ENCODE results near the gene SMPD3.

SMPD3 gene

GRCh38 chr16:68401871-68402747, 46.2 kb downstream of the SMPD3 start:
- Mint-ChIP-seq H3K27ac (peak overlapping the region; percentile 8), H3K4me3 (no peak overlapping the region), H3K4me1 (peaks cover 20% of the 10 kb centered on the region), H3K27me3 (peaks cover 68% of the 10 kb centered on the region), H3K9me3 (no peaks in the 10 kb centered on the region), H3K36me3 (no peaks in the 10 kb centered on the region)
- no peak for DNase-seq
- CTCF ChIA-PET, result no interaction called here

GRCh38 chr16:68400924-68401460, 47.3 kb downstream of the SMPD3 start:
- peaks cover 28% of the 10 kb centered on the region for H3K4me1 Mint-ChIP-seq
- no peak overlapping the region for H3K4me3 Mint-ChIP-seq
- no peaks in the 10 kb centered on the region for H3K36me3 Mint-ChIP-seq
- peak; percentile 38 for DNase-seq
- no peaks in the 10 kb centered on the region for H3K9me3 Mint-ChIP-seq
- no peak overlapping the region for H3K27ac Mint-ChIP-seq
- peaks cover 65% of the 10 kb centered on the region for H3K27me3 Mint-ChIP-seq
- CTCF ChIA-PET, result interaction anchor here (0.6 to 1.2 kb wide), 3 partner anchors 17 to 109 kb away, joined by 3 to 5 read pairs (median 4); no protein-coding TSS in a partner anchor

- Mint-ChIP-seq H3K27me3 (peaks cover 62% of the 10 kb centered on the region), H3K9me3 (no peaks in the 10 kb centered on the region), H3K4me3 (no peak overlapping the region), H3K27ac (no peak overlapping the region), H3K4me1 (peaks cover 28% of the 10 kb centered on the region), H3K36me3 (no peaks in the 10 kb centered on the region)
- CTCF ChIA-PET, result interaction anchor here (0.7 to 1.2 kb wide), 3 partner anchors 43 to 138 kb away, joined by 3 to 5 read pairs (median 4); no protein-coding TSS in a partner anchor
- no peak for DNase-seq
Measured at GRCh38 chr16:68400083-68400923, 48.0 kb downstream of the SMPD3 start.

- Mint-ChIP-seq H3K27me3 (peaks cover 61% of the 10 kb centered on the region), H3K9me3 (no peaks in the 10 kb centered on the region), H3K4me3 (no peak overlapping the region), H3K27ac (no peak overlapping the region), H3K36me3 (no peaks in the 10 kb centered on the region), H3K4me1 (peaks cover 28% of the 10 kb centered on the region)
- CTCF ChIA-PET, result interaction anchor here (1.0 to 6.2 kb wide), 2 partner anchors 111 to 121 kb away, joined by 3 to 48 read pairs; no protein-coding TSS in a partner anchor
- DNase-seq, result peak; percentile 7
Measured at GRCh38 chr16:68399456-68399855, 48.9 kb downstream of the SMPD3 start.

- no peak overlapping the region for H3K4me3 Mint-ChIP-seq
Measured at GRCh38 chr16:68397710-68398201, 50.6 kb downstream of the SMPD3 start.

GRCh38 chr16:68396481-68396880, 51.8 kb downstream of the SMPD3 start:
- CTCF ChIA-PET, result interaction anchor here (0.7 to 6.2 kb wide), 21 partner anchors 11 to 125 kb away, joined by 3 to 48 read pairs (median 5); no protein-coding TSS in a partner anchor
- peaks cover 28% of the 10 kb centered on the region for H3K4me1 Mint-ChIP-seq
- H3K27ac Mint-ChIP-seq, result peak overlapping the region; percentile 22
- no peaks in the 10 kb centered on the region for H3K36me3 Mint-ChIP-seq
- no peak overlapping the region for H3K4me3 Mint-ChIP-seq
- peak; percentile 69 for DNase-seq
- H3K27me3 Mint-ChIP-seq, result peaks cover 60% of the 10 kb centered on the region
- no peaks in the 10 kb centered on the region for H3K9me3 Mint-ChIP-seq

More at GRCh38 chr16:68397710-68398201, 50.6 kb downstream of the SMPD3 start:
- Mint-ChIP-seq H3K27me3 (peaks cover 63% of the 10 kb centered on the region), H3K36me3 (no peaks in the 10 kb centered on the region), H3K27ac (no peak overlapping the region), H3K9me3 (no peaks in the 10 kb centered on the region), H3K4me1 (peaks cover 28% of the 10 kb centered on the region)
- CTCF ChIA-PET, result interaction anchor here (0.6 to 6.2 kb wide), 10 partner anchors 9 to 113 kb away, joined by 3 to 48 read pairs (median 8); no protein-coding TSS in a partner anchor
- no peak for DNase-seq

GRCh38 chr16:68395815-68396214, 52.5 kb downstream of the SMPD3 start:
- H3K4me1 Mint-ChIP-seq, result peaks cover 21% of the 10 kb centered on the region
- H3K27ac Mint-ChIP-seq, result no peak overlapping the region
- H3K36me3 Mint-ChIP-seq, result no peaks in the 10 kb centered on the region
- H3K4me3 Mint-ChIP-seq, result no peak overlapping the region
- H3K9me3 Mint-ChIP-seq, result no peaks in the 10 kb centered on the region
- no peak for DNase-seq
- peaks cover 59% of the 10 kb centered on the region for H3K27me3 Mint-ChIP-seq
- CTCF ChIA-PET, result interaction anchor here (0.7 to 6.2 kb wide), 14 partner anchors 11 to 125 kb away, joined by 3 to 48 read pairs (median 8); no protein-coding TSS in a partner anchor

- Mint-ChIP-seq H3K27me3 (peaks cover 61% of the 10 kb centered on the region), H3K36me3 (no peaks in the 10 kb centered on the region), H3K4me3 (no peak overlapping the region), H3K9me3 (no peaks in the 10 kb centered on the region), H3K4me1 (peaks cover 16% of the 10 kb centered on the region), H3K27ac (no peak overlapping the region)
- CTCF ChIA-PET, result interaction anchor here (0.6 to 6.2 kb wide), 14 partner anchors 12 to 306 kb away, joined by 3 to 48 read pairs (median 6); no protein-coding TSS in a partner anchor
- no peak for DNase-seq
Measured at GRCh38 chr16:68395167-68395786, 53.0 kb downstream of the SMPD3 start.

- DNase-seq, result no peak
- Mint-ChIP-seq H3K27me3 (peaks cover 71% of the 10 kb centered on the region), H3K4me3 (no peak overlapping the region), H3K36me3 (no peaks in the 10 kb centered on the region), H3K9me3 (no peaks in the 10 kb centered on the region), H3K4me1 (peaks cover 13% of the 10 kb centered on the region), H3K27ac (no peak overlapping the region)
- CTCF ChIA-PET, result interaction anchor here (1.5 to 6.2 kb wide), 4 partner anchors 11 to 118 kb away, joined by 4 to 48 read pairs (median 4); no protein-coding TSS in a partner anchor
Measured at GRCh38 chr16:68393333-68393732, 55.0 kb downstream of the SMPD3 start.

GRCh38 chr16:68389750-68390371, 58.4 kb downstream of the SMPD3 start:
- no peak overlapping the region for H3K4me3 Mint-ChIP-seq
- H3K36me3 Mint-ChIP-seq, result no peaks in the 10 kb centered on the region
- H3K9me3 Mint-ChIP-seq, result no peaks in the 10 kb centered on the region
- H3K27me3 Mint-ChIP-seq, result peaks cover 78% of the 10 kb centered on the region
- CTCF ChIA-PET, result interaction anchor here (0.7 to 1.1 kb wide), 3 partner anchors 34 to 131 kb away, joined by 3 read pairs; no protein-coding TSS in a partner anchor
- peaks cover 3% of the 10 kb centered on the region for H3K4me1 Mint-ChIP-seq
- no peak for DNase-seq
- H3K27ac Mint-ChIP-seq, result peak overlapping the region; percentile 29

- Mint-ChIP-seq H3K4me3 (no peak overlapping the region), H3K9me3 (no peaks in the 10 kb centered on the region), H3K27ac (no peak overlapping the region), H3K36me3 (no peaks in the 10 kb centered on the region), H3K4me1 (peaks cover 3% of the 10 kb centered on the region), H3K27me3 (peaks cover 84% of the 10 kb centered on the region)
- CTCF ChIA-PET, result no interaction called here
- no peak for DNase-seq
Measured at GRCh38 chr16:68389006-68389405, 59.3 kb downstream of the SMPD3 start.

GRCh38 chr16:68388124-68388523, 60.2 kb downstream of the SMPD3 start:
- no peak overlapping the region for H3K4me3 Mint-ChIP-seq
- peaks cover 6% of the 10 kb centered on the region for H3K4me1 Mint-ChIP-seq
- peaks cover 89% of the 10 kb centered on the region for H3K27me3 Mint-ChIP-seq
- no peak for DNase-seq
- no peak overlapping the region for H3K27ac Mint-ChIP-seq
- CTCF ChIA-PET, result no interaction called here
- H3K9me3 Mint-ChIP-seq, result no peaks in the 10 kb centered on the region
- no peaks in the 10 kb centered on the region for H3K36me3 Mint-ChIP-seq

- Mint-ChIP-seq H3K27ac (no peak overlapping the region), H3K27me3 (peaks cover 87% of the 10 kb centered on the region), H3K36me3 (no peaks in the 10 kb centered on the region), H3K4me1 (peaks cover 6% of the 10 kb centered on the region), H3K4me3 (no peak overlapping the region), H3K9me3 (no peaks in the 10 kb centered on the region)
- no peak for DNase-seq
- CTCF ChIA-PET, result interaction anchor here (1.3 kb wide), 1 partner anchor 124 kb away, joined by 3 read pairs; no protein-coding TSS in a partner anchor
Measured at GRCh38 chr16:68387301-68387700, 61.0 kb downstream of the SMPD3 start.

Data from activated naive CD4-positive, alpha-beta T cell treated with anti-CD3 and anti-CD28 coated beads, Interleukin-2, amount 10 ng/mL, durations not matched to agents 7 days and 5 days (primary cell).